ENCODE measurements around the gene CHST3. TPM values are rescaled to one million over a fixed set of nuclear protein-coding genes. Genes with fewer than 3 reads are reported as not detected.
A peak's percentile ranks its signal among the peaks of the same experiment; 100 is the strongest.
"Not testable (repeated sequence)": the region's sequence is repeated elsewhere in the genome, so short reads cannot be mapped to it uniquely, and the experiment has no call there.

The CHST3 gene
- total and polyA plus RNA-seq, 8 donors = 1.5 to 26.8 (median 10.8) TPM

DNA sequence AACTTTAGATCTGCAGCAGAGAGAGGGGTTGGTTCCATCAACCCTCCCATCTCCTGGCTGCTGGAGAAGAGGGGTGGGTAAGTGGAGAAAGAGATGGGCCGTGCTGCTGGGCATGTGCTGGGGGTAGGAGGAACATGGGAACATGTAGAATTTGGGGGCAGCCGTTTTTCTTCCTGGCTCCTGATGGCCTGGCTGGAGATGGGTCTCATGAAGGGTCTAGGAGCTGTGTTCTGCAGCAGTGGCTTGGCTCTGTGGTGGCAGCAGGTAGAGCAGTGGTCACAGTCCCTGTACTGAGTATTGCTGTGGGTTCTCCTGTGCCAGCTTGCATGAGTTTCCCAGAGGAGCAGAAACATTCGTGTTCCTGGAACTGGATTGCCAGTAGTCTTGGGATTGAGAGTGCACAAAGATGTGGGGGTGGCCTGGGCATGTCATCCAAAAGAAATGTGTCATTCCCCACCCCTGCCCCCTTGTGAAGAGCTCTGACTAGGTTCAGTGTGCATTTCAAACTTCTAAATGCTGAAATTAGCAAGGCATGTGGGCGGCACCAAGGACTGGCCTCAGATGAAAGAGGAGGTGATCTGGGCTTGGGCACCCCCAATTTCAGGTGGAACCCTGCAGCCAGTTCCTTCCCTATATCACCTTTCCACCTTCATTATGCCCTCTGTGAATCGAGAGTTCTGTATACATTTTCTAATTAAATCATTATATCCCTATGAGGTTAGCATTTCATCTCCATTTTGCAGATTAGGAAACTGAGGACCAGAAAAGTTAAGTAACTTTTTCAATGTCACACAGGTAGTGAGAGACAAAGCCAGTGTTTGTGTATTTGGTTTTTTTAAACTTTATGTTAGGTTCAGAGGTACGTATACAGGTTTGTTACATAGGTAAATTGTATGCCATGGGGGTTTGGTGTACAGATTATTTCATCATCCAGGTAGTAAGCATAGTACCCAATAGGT lies 2.1 kb downstream of the CHST3 start:
- Histone ChIP-seq H3K9me3 (no peaks in the 10 kb centered on the region), H3K27me3 (peaks cover 0 to 34% (median 8%) of the 10 kb centered on the region in 3 donors), H3K4me3 (peak overlapping the region; percentile 64 to 80 (median 72)), H3K27ac (peak overlapping the region; percentile 73 to 97 (median 92)), H3K4me1 (peaks cover 58 to 82% (median 73%) of the 10 kb centered on the region in 4 donors), H3K36me3 (no peaks in the 10 kb centered on the region)
- intact Hi-C loops (cut with DNase I; ENCODE audit: low total_unique reads) = no loop called here
- DNase-seq = no peak
- TF ChIP-seq EP300 (IDR thresholded peaks at IDR 0.05) (no peak), POLR2AphosphoS5 (IDR thresholded peaks at IDR 0.05) (peak in 1 of 3 donors; percentile 72)
- WGBS, 5 donors = 63 to 78% (median 68%) methylated on average over 6 of the region's 6 CpGs

DNA sequence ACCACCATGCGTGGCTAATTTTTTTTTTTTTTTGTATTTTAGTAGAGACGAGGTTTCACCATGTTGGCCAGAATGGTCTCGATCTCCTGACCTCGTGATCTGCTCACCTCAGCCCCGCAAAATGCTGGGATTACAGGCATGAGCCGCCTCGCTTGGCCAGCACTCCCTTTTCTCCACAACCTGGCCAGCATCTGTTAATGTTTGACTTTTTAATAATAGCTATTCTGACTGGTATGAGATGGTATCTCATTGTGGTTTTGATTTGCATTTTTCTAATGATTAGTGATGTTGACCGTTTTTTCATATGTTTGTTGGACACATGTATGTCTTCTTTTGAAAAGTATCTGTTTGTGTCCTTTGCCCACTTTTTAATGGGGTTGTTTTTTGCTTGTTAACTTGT lies 3.8 kb downstream of the CHST3 start:
- H3K9me3 ChIP-seq; H3K4me3 ChIP-seq; H3K36me3 ChIP-seq; intact Hi-C loops (cut with DNase I; ENCODE audit: low total_unique reads): not testable (repeated sequence)
- peaks cover 73 to 97% (median 88%) of the 10 kb centered on the region in 4 donors for H3K4me1 ChIP-seq
- peak overlapping the region; percentile 20 to 97 (median 78) for H3K27ac ChIP-seq
- DNase-seq = peak; percentile 54 to 70
- 27 to 60% (median 51%) methylated on average over 8 of the region's 8 CpGs for WGBS, 5 donors
- H3K27me3 ChIP-seq = peaks cover 0 to 34% (median 8%) of the 10 kb centered on the region in 3 donors

DNA sequence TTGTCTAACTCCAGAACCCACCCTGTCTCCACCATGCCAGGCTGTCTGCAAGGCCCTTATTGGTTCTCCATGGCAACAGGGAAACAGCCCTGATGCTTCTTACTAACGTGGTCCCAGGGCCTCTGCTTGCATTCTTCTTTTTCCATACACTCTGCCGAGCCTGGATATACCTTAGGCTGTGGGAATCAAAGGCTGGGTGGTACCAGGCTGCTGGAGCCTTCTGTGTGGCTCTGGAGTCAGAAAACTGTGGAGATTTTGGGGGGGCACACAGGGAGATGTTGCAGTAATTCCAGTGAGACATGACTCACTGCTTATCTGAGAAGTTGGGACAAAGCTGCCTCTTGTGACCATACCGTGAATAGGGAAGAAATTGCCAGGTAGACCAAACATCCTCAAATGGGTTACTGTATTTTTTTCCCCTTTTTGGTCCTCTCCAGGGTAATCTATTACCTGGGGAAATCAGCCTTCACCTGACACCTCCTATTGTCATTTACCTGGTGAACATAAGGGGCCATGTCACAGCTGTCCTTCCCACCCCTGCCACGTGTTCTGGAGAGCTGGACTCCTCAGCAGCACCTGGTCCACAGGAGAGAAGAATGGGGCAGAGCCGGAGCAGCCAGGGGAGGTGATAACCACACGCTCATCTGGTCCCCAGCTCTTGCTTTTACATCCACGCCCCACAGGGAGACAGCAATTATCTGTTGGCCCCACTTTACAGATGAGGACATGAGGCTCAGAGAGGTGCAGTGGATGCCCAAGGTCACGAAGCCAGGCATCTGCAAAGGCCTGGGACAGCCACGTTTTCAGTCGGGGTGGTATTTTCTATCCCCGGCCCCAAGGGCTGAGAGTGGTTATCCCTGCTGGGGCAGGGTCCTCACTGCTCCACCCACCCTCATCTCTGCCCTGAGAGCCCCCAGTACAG lies 4.6 kb downstream of the CHST3 start:
- TF ChIP-seq POLR2A (IDR thresholded peaks at IDR 0.05) = no peak
- TF ChIP-seq POLR2AphosphoS5 (IDR thresholded peaks at IDR 0.05) = no peak
- TF ChIP-seq, protein P1, sequence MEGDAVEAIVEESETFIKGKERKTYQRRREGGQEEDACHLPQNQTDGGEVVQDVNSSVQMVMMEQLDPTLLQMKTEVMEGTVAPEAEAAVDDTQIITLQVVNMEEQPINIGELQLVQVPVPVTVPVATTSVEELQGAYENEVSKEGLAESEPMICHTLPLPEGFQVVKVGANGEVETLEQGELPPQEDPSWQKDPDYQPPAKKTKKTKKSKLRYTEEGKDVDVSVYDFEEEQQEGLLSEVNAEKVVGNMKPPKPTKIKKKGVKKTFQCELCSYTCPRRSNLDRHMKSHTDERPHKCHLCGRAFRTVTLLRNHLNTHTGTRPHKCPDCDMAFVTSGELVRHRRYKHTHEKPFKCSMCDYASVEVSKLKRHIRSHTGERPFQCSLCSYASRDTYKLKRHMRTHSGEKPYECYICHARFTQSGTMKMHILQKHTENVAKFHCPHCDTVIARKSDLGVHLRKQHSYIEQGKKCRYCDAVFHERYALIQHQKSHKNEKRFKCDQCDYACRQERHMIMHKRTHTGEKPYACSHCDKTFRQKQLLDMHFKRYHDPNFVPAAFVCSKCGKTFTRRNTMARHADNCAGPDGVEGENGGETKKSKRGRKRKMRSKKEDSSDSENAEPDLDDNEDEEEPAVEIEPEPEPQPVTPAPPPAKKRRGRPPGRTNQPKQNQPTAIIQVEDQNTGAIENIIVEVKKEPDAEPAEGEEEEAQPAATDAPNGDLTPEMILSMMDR (IDR thresholded peaks at IDR 0.05) = no peak
- TF ChIP-seq EP300 (IDR thresholded peaks at IDR 0.05) = no peak
- DNase-seq = no peak
- 56 to 68% (median 63%) methylated on average over 7 to 11 of the region's 11 CpGs for WGBS, 5 donors
- Histone ChIP-seq H3K27ac (peak overlapping the region; percentile 6 to 84 (median 72)), H3K4me1 (peaks cover 79 to 98% (median 88%) of the 10 kb centered on the region in 4 donors), H3K9me3 (no peaks in the 10 kb centered on the region), H3K4me3 (no peak overlapping the region), H3K36me3 (peaks cover 0 to 5% (median 0%) of the 10 kb centered on the region in 4 donors), H3K27me3 (peaks cover 0 to 25% (median 8%) of the 10 kb centered on the region in 3 donors)
- intact Hi-C loops (cut with DNase I; ENCODE audit: low total_unique reads) = no loop called here

DNA sequence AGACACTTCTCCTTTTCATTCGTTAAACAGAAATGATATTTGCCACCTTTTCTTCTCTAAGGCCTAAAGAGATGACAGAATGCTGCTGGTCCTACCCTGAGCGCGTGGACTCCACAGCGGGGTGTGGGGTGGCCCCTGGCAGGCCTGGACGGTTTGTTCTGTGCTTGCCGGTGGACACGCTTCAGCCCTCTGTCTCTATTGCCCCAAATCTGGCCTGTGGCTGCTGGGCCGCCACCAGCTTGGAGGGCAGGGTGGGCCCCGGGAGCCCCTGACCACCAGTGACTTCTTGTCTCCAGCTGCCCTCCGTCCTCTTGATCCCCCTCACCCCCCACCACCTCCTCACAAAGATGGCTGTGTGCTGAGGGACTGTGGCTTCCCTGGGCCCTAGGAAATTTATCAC lies 5.7 kb downstream of the CHST3 start:
- Histone ChIP-seq H3K4me1 (peaks cover 80 to 100% (median 95%) of the 10 kb centered on the region in 4 donors), H3K27ac (peak overlapping the region; percentile 59 to 84 (median 72)), H3K9me3 (no peaks in the 10 kb centered on the region), H3K4me3 (no peak overlapping the region), H3K36me3 (peaks cover 0 to 5% (median 0%) of the 10 kb centered on the region in 4 donors), H3K27me3 (peaks cover 0 to 14% (median 0%) of the 10 kb centered on the region in 3 donors)
- 62 to 81% (median 73%) methylated on average over 8 to 10 of the region's 10 CpGs for WGBS, 5 donors
- DNase-seq = no peak
- intact Hi-C loops (cut with DNase I; ENCODE audit: low total_unique reads) = no loop called here
- TF ChIP-seq POLR2A (IDR thresholded peaks at IDR 0.05) (no peak), POLR2AphosphoS5 (IDR thresholded peaks at IDR 0.05) (no peak), EP300 (IDR thresholded peaks at IDR 0.05) (no peak)
- TF ChIP-seq, protein P1 (IDR thresholded peaks at IDR 0.05) = no peak

DNA sequence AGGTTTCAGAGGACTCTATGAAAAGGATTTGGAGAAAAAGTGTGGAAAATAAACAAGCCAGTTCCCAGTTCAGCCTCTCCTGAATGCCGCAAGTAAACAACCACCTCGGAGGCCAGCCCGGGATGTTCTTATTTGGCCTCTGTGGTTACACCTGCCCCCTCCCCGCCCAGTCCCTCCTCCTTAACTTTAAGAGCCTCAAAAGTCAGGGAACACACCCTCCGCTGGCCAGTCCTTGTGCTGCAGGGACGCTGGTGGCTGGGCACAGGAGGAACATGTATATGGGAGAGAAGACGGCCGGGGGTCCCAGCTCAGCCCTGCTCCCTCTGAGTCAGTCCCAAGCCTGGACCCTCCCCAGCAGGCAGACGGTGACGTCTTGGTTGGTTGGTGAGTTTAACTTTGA lies 6.1 kb downstream of the CHST3 start:
- Histone ChIP-seq H3K4me1 (peaks cover 80 to 100% (median 95%) of the 10 kb centered on the region in 4 donors), H3K36me3 (peaks cover 0 to 5% (median 0%) of the 10 kb centered on the region in 4 donors), H3K4me3 (peak overlapping the region in 2 of 4 donors; percentile 14 to 16), H3K27me3 (peaks cover 0 to 10% (median 0%) of the 10 kb centered on the region in 3 donors), H3K9me3 (no peaks in the 10 kb centered on the region), H3K27ac (peak overlapping the region; percentile 59 to 84 (median 72))
- TF ChIP-seq POLR2AphosphoS5 (IDR thresholded peaks at IDR 0.05) = no peak
- TF ChIP-seq, protein P1 (IDR thresholded peaks at IDR 0.05) = peak in 3 of 7 experiments; percentile 16 to 20 (median 17)
- peak; percentile 62 to 75 for DNase-seq
- intact Hi-C loops (cut with DNase I; ENCODE audit: low total_unique reads) = no loop called here
- 20 to 47% (median 23%) methylated on average over 10 of the region's 10 CpGs for WGBS, 5 donors
